Globus pallidus (tissue), 1 donor: ENCODE measurements around the gene SLC23A3.
"Not testable (repeated sequence)": the region's sequence is repeated elsewhere in the genome, so short reads cannot be mapped to it uniquely, and the experiment has no call there.

Source experiments
- DNase-seq: peaks from one replicate; pipeline ENCODE4 v3.0.0-alpha.2; 2015; ENCODE audit warnings: low spot score

The SLC23A3 gene

GRCh38 chr2:219204425-219205164 lies 34.8 kb upstream of the SLC23A3 start:
- no peak for DNase-seq

GRCh38 chr2:219201331-219201730 lies 31.5 kb upstream of the SLC23A3 start:
- DNase-seq: not testable (repeated sequence)

- DNase-seq: not testable (repeated sequence)
Measured at GRCh38 chr2:219200502-219201326, 30.9 kb upstream of the SLC23A3 start.

DNA sequence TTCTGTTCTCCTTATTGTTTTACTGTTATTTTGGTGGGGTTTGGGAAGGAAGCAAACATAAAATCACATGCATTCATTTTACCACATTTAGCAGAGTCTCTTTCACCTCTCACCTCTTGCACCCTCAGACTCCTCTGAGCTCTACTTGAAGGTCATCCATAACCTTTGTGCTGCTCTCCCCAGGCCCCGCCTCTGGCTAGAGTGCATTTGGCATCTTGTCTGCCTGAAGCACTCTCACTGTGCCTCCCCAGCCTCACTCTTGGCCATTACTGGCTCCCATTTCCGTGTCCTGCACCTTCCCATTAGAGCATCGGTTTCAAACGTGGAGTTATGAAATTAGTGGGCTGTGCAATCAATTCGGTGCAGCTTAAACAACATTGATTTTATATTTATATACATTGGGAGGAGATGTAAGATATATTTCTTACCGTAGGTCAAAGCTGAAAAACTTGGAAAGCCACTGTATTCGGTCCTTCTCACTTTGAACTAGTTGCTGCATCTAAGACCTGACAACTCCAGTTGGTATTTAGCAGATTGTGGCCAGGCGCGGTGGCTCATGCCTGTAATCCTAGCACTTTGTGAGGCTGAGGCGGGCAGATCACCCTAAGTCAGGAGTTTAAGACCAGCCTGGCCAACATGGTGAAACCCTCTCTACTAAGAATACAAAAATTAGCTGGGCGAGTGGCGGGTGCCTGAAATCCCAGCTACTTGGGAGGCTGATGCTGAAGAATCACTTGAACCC lies 29.8 kb upstream of the SLC23A3 start:
- no peak for DNase-seq

DNA sequence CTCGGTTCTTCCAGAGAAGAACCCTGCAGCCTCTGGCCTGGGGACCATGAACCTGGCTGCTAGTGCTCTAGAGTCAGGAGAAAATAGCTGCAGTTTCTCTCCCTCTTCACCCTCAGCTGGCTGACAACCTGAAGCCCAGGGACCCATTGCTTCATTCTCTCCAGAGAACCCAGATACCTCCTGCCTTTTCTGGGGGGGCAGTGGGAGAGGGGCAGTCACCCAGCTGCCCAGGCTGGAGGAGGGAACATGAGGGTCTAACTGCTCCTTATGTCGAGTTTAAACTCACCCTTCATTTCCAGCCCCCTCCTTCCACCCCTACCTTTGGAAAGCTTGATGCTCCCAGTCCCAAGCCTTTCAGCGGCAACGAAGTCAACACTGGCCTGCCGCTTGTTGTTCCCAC lies 29.1 kb upstream of the SLC23A3 start:
- no peak for DNase-seq

GRCh38 chr2:219197388-219197787 lies 27.6 kb upstream of the SLC23A3 start:
- DNase-seq: no peak

DNA sequence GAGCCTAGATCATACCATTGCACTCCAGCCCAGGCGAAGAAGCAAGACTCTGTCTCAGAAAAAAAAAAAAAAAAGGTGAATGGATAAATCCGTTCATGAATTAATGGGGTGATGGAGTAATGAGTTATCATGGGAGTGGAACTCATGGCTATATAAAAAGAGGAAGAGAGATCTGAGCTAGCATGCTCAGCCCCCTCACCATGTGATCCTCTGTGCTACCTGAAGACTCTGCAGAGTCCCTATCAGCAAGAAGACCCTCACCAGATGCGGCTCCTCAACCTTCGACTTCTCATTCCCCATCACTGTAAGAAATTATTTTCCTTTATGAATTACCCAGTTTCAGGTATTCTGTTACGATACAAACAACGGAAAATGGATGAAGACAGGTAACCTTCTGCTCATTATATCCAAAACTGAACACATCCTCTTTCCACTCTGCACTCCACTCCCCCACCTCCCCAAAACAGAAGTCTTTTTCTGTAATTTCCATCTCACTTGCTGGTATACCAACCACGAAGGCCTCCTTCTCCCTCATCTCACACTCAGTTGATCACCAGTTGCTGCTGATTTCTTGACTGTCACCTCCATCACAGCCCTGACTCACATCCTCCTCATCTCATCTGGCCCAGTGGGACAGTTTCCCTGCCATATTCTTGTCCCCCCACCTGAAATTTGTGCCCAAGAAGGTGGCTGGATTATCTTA lies 17.1 kb upstream of the SLC23A3 start:
- DNase-seq: no peak

DNA sequence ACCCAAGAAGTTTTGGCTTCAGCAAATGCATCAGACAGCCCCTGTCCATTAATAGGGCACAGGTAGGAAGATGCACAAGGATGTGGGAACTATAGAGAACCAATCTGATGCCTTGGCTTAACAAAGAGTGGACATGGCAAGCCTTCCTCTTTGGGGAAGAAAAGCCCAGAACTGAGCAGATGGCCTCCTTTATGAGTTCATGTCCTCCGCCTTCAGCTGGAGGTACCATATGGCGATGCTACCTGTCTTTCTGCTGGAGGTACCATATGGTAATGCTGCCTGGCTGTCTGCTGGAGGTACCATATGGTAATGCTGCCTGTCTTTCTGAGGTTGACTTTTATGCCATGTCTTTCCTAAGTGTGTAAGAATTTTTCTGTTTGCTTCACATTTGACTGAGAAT lies 14.3 kb upstream of the SLC23A3 start:
- DNase-seq: no peak

GRCh38 chr2:219183151-219183772 lies 13.4 kb upstream of the SLC23A3 start:
- DNase-seq: no peak

- no peak for DNase-seq
Measured at GRCh38 chr2:219182331-219183150, 12.7 kb upstream of the SLC23A3 start.

- DNase-seq: no peak
Measured at GRCh38 chr2:219181531-219181930, 11.7 kb upstream of the SLC23A3 start.

GRCh38 chr2:219180961-219181360 lies 11.1 kb upstream of the SLC23A3 start:
- DNase-seq: no peak

DNA sequence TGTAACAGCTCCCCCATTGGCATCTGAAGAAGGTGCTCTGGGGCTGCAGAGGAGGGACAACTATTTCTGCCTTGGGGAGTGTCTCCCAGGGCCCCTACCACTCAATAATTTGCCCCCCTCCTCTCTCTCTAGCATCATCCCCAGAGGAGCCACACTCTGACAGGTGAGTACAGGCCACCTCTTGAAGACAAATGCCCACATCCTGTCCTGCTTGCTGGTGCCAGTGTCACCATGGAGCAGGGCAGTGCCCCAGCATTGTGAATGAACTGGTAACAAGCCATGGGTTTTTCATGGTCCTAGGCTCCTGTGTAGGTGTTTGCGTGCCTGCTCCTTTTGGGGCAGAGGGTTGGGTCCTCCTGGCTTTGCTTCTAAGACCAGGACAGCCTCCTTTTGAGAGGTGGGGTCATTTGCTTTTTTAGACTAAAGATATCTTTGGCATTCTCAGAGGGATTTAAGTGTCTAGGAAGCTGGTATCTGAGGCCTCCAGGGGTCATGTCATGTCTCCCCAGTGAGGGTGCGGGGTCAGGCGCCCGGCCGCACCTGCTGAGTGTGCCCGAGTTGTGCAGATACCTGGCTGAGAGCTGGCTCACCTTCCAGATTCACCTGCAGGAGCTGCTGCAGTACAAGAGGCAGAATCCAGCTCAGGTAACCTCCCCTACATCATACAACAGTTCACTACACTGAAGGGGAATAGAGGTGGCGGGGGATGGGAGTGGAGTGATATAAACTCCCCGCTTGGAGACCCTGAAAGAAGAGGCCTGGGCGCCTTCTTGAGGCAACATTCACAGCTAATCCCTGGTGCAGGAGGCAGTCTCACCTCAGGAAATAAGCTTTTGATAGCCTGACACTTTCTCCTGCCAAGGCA lies 10.0 kb upstream of the SLC23A3 start:
- DNase-seq: no peak

DNA sequence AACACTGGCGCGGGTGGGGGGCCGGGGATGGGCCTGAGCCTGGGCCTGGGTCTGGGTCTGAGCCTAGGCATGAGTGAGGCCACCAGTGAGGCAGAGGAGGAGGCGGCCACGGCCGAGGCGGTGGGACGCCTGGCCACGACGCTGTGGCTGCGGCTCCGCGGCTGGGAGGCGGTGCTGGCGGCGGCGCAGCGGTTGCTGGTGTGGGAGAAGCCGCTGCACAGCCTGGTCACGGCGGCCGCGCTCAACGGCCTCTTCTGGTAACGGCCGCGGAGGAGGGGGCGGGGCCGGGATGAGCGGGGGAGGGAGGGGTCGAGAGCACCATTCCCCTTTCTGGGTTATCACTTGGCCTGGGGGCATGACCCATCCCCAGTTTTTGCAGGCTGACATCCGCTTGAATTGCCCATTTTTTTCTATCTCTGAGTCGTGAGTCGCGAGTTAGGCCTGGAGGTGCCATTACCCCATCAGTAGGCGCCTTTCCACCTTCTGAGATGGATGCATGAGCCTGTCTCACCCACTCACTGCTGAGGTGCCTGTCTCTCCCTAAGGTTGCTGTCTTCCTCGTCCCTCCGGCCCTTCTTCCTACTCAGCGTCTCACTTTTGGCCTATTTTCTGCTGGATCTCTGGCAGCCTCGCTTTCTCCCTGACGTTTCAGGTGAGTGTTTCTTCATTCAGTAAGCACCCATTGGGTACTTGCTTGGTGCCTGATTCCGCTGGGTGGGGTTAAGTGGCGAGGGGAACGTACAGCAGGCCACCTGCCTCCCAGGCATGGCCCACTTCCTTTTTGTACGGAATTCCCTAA lies 8.7 kb upstream of the SLC23A3 start:
- DNase-seq: peak; percentile 31

GRCh38 chr2:219177552-219178376 lies 7.9 kb upstream of the SLC23A3 start, which contains the start of gene RETREG2:
Gene RETREG2 (plus strand): TSS chr2:219178275. CDS start chr2:219178353, 78 bp downstream.
- peak; percentile 90 for DNase-seq

- DNase-seq: peak; percentile 89
Measured at GRCh38 chr2:219176818-219177551, 7.2 kb upstream of the SLC23A3 start, which contains the start of gene CNPPD1. Gene CNPPD1 (minus strand): TSS chr2:219176925. CDS start chr2:219176828, 97 bp downstream.
